Glomerular endothelial cell (primary cell): ENCODE measurements around the gene BLCAP. TPM values are rescaled to one million over a fixed set of nuclear protein-coding genes. Genes with fewer than 3 reads are reported as not detected.
"Not testable (repeated sequence)": the region's sequence is repeated elsewhere in the genome, so short reads cannot be mapped to it uniquely, and the experiment has no call there.

Source experiments
- DNase-seq: peaks from one replicate; pipeline ENCODE4 v3.0.0-alpha.2; 2011; ENCODE audit warnings: low read depth, low spot score; ENCODE audit errors: extremely low read depth
- total RNA-seq: library from RNA; depleted of rRNA; stranded (reverse); fragments of >200 nt; gene quantifications from 2 replicates; pipeline ENCODE4 v1.2.3, GENCODE V29; 2015

BLCAP gene
- total RNA-seq, 1 donor from 2014 or later, result 76.0 TPM

- DNase-seq, result no peak
Measured at GRCh38 chr20:37492096-37492625, 35.5 kb downstream of the BLCAP start.

- DNase-seq, result no peak
Measured at GRCh38 chr20:37490663-37491350, 36.9 kb downstream of the BLCAP start.

- not testable (repeated sequence) for DNase-seq
Measured at GRCh38 chr20:37486209-37486608, 41.5 kb downstream of the BLCAP start.

- no peak for DNase-seq
Measured at GRCh38 chr20:37484331-37484730, 43.3 kb downstream of the BLCAP start.

GRCh38 chr20:37481610-37482009 lies 46.1 kb downstream of the BLCAP start:
- DNase-seq, result no peak

GRCh38 chr20:37480919-37481318 lies 46.8 kb downstream of the BLCAP start:
- no peak for DNase-seq

- DNase-seq, result no peak
Measured at GRCh38 chr20:37479925-37480691, 47.6 kb downstream of the BLCAP start.

GRCh38 chr20:37479266-37479665 lies 48.4 kb downstream of the BLCAP start:
- DNase-seq, result no peak

- DNase-seq, result no peak
Measured at GRCh38 chr20:37477041-37477440, 50.6 kb downstream of the BLCAP start.

- no peak for DNase-seq
Measured at GRCh38 chr20:37475252-37475651, 52.4 kb downstream of the BLCAP start.

- no peak for DNase-seq
Measured at GRCh38 chr20:37474386-37474785, 53.3 kb downstream of the BLCAP start.

- no peak for DNase-seq
Measured at GRCh38 chr20:37473249-37474000, 54.3 kb downstream of the BLCAP start.

GRCh38 chr20:37472435-37472834 lies 55.2 kb downstream of the BLCAP start:
- DNase-seq, result not testable (repeated sequence)

GRCh38 chr20:37471741-37472235 lies 55.9 kb downstream of the BLCAP start:
- no peak for DNase-seq

- not testable (repeated sequence) for DNase-seq
Measured at GRCh38 chr20:37470190-37470589, 57.5 kb downstream of the BLCAP start.

GRCh38 chr20:37469531-37469930 lies 58.1 kb downstream of the BLCAP start:
- no peak for DNase-seq

- no peak for DNase-seq
Measured at GRCh38 chr20:37468886-37469285, 58.8 kb downstream of the BLCAP start.
